Cerebellar cortex (tissue), 1 donor: ENCODE results near the gene ATXN1.
A peak's percentile ranks its signal among the peaks of the same experiment; 100 is the strongest.

ENCODE experiments used
- DNase-seq: peaks from one replicate; pipeline ENCODE4 v3.0.0-alpha.2; 2015; ENCODE audit warnings: low spot score

ATXN1 gene

GRCh38 chr6:16698162-16698533, 63.1 kb downstream of the ATXN1 start:
- DNase-seq = no peak

GRCh38 chr6:16697437-16698161, 63.7 kb downstream of the ATXN1 start:
- DNase-seq = no peak

GRCh38 chr6:16696496-16696895, 64.8 kb downstream of the ATXN1 start:
- no peak for DNase-seq

GRCh38 chr6:16694781-16695578, 66.3 kb downstream of the ATXN1 start:
- no peak for DNase-seq

GRCh38 chr6:16691324-16691723, 69.9 kb downstream of the ATXN1 start:
- DNase-seq = no peak

GRCh38 chr6:16690608-16691142, 70.6 kb downstream of the ATXN1 start:
- DNase-seq = no peak

GRCh38 chr6:16689788-16690607, 71.3 kb downstream of the ATXN1 start:
- no peak for DNase-seq

- no peak for DNase-seq
Measured at GRCh38 chr6:16688984-16689636, 72.2 kb downstream of the ATXN1 start.

GRCh38 chr6:16688436-16688835, 72.8 kb downstream of the ATXN1 start:
- no peak for DNase-seq

GRCh38 chr6:16687045-16687444, 74.2 kb downstream of the ATXN1 start:
- peak; percentile 24 for DNase-seq

GRCh38 chr6:16684896-16685554, 76.2 kb downstream of the ATXN1 start:
- no peak for DNase-seq

GRCh38 chr6:16684195-16684689, 77.0 kb downstream of the ATXN1 start:
- DNase-seq = no peak

- DNase-seq = no peak
Measured at GRCh38 chr6:16683641-16684194, 77.5 kb downstream of the ATXN1 start.

- DNase-seq = no peak
Measured at GRCh38 chr6:16681260-16681873, 79.9 kb downstream of the ATXN1 start.

- DNase-seq = no peak
Measured at GRCh38 chr6:16679050-16679449, 82.2 kb downstream of the ATXN1 start.

- DNase-seq = no peak
Measured at GRCh38 chr6:16677458-16677857, 83.8 kb downstream of the ATXN1 start.

- DNase-seq = no peak
Measured at GRCh38 chr6:16676978-16677377, 84.3 kb downstream of the ATXN1 start.

GRCh38 chr6:16676376-16676775, 84.9 kb downstream of the ATXN1 start:
- DNase-seq = no peak

- no peak for DNase-seq
Measured at GRCh38 chr6:16674801-16675392, 86.4 kb downstream of the ATXN1 start.
